PC-3 (cell line): Measurements from ENCODE around the gene IFITM2. TPM values are rescaled to one million over a fixed set of nuclear protein-coding genes. Genes with fewer than 3 reads are reported as not detected.

Source experiments
- ATAC-seq: fragments of 200-7000 bp; cut with Tn5 transposase; 2 replicates; pipeline ENCODE4 v1.9.1; 2020; ENCODE audit warnings: mild to moderate bottlenecking, moderate library complexity
- BruUV-seq: library from RNA; stranded (reverse); fragments of 400-500 nt; replicated peaks from 2 replicates; lab custom pipeline; 2021; lab: Mats Ljungman, UMichigan
- CTCF ChIA-PET: fragments of 300-600 bp; sonication (Branson Sonifier 250); formaldehyde crosslinking; loops from one replicate; lab custom pipeline; 2022; ENCODE audit warnings: antibody characterized with exemption; lab: Charles Lee
- POLR2A ChIA-PET: fragments of 300-600 bp; sonication (Branson Sonifier 250); formaldehyde crosslinking; loops from one replicate; lab custom pipeline; 2022; ENCODE audit warnings: antibody characterized with exemption; ENCODE audit not compliant: unreplicated experiment; lab: Charles Lee
- DNase-seq: peaks from one replicate; pipeline ENCODE4 v3.0.0-alpha.2; 2015
- H2AFZ ChIP-seq: fragments of 300-600 bp; sonication (generic); 2 replicates; pipeline ENCODE4 v1.6.0; 2016; ENCODE audit warnings: antibody characterized with exemption, low read length
- H3F3A ChIP-seq: fragments of 300-600 bp; sonication (generic); one replicate; pipeline ENCODE4 v1.6.0; 2017; ENCODE audit warnings: antibody characterized with exemption, low read length, control low read depth, mild to moderate bottlenecking; ENCODE audit not compliant: unreplicated experiment
- H3K27ac ChIP-seq: fragments of 300-600 bp; sonication (generic); 2 replicates; pipeline ENCODE4 v1.5.1; 2016; ENCODE audit warnings: mild to moderate bottlenecking, low read length
- H3K27me3 ChIP-seq: fragments of 300-600 bp; sonication (generic); 2 replicates; pipeline ENCODE4 v1.6.1; 2016; ENCODE audit warnings: low read length, mixed read lengths
- H3K36me3 ChIP-seq: fragments of 300-600 bp; sonication (generic); 2 replicates; pipeline ENCODE4 v1.6.1; 2016; ENCODE audit warnings: low read depth, mixed run types, low read length, mixed read lengths
- H3K4me1 ChIP-seq: fragments of 300-600 bp; sonication (generic); 2 replicates; pipeline ENCODE4 v1.5.1; 2016; ENCODE audit warnings: low read length; ENCODE audit not compliant: insufficient read depth
- H3K4me2 ChIP-seq: fragments of 300-600 bp; sonication (generic); 2 replicates; pipeline ENCODE4 v1.6.0; 2016; ENCODE audit warnings: low read length
- H3K4me3 ChIP-seq: fragments of 300-600 bp; sonication (generic); 2 replicates; pipeline ENCODE4 v1.5.1; 2016; ENCODE audit warnings: mild to moderate bottlenecking, low read length, mixed read lengths
- H3K79me2 ChIP-seq: fragments of 300-600 bp; sonication (generic); 2 replicates; pipeline ENCODE4 v1.6.1; 2017; ENCODE audit warnings: low read length, mixed read lengths
- H3K9ac ChIP-seq: fragments of 300-600 bp; sonication (generic); 2 replicates; pipeline ENCODE4 v1.6.0; 2016; ENCODE audit warnings: mild to moderate bottlenecking, low read length
- H3K9me2 ChIP-seq: fragments of 300-600 bp; sonication (generic); replicated peaks from 2 replicates; pipeline ENCODE4 v1.6.1; 2016; ENCODE audit warnings: mixed run types, low read length, mixed read lengths
- H3K9me3 ChIP-seq: fragments of 300-600 bp; sonication (generic); 2 replicates; pipeline ENCODE4 v1.6.1; 2016; ENCODE audit warnings: low read length, mixed read lengths
- H4K20me1 ChIP-seq: fragments of 300-600 bp; sonication (generic); 2 replicates; pipeline ENCODE4 v1.6.1; 2016; ENCODE audit warnings: low read length, mixed read lengths
- CTCF ChIP-seq: fragments of 300-600 bp; sonication (generic); conservative IDR thresholded peaks from 2 replicates; pipeline ENCODE4 v1.5.1; 2017; ENCODE audit warnings: antibody characterized with exemption, low read depth, mild to moderate bottlenecking, low read length
- EZH2 ChIP-seq: fragments of 300-600 bp; sonication (generic); IDR thresholded peaks from one replicate; pipeline ENCODE4 v1.6.1; 2017; ENCODE audit warnings: antibody characterized with exemption, mild to moderate bottlenecking, low read length; ENCODE audit not compliant: unreplicated experiment
- EZH2phosphoT487 ChIP-seq: fragments of 300-600 bp; sonication (generic); IDR thresholded peaks from 2 replicates; pipeline ENCODE4 v1.6.1; 2018; ENCODE audit warnings: mild to moderate bottlenecking, antibody characterized with exemption, low read length, borderline replicate concordance
- intact Hi-C: fragments of 100-400 bp; cut with micrococcal nuclease; formaldehyde crosslinking; loops from 2 replicates; pipeline ENCODE4 v1.9.0; 2023
- total RNA-seq: library from RNA; depleted of rRNA; stranded (reverse); fragments of >200 nt; gene quantifications from 2 replicates; pipeline ENCODE4 v1.2.3, GENCODE V29; 2014

Gene IFITM2
- total RNA-seq, 1 experiment from 2014 or later, result 49.0 TPM

- Histone ChIP-seq H3K4me1 (no peaks in the 10 kb centered on the region), H4K20me1 (no peaks in the 10 kb centered on the region), H3K79me2 (no peaks in the 10 kb centered on the region), H3K27ac (no peak overlapping the region), H2AFZ (no peak overlapping the region), H3K36me3 (no peaks in the 10 kb centered on the region), H3K4me2 (no peak overlapping the region), H3K9me2 (no peaks in the 10 kb centered on the region), H3F3A (no peaks in the 10 kb centered on the region), H3K9me3 (no peaks in the 10 kb centered on the region), H3K4me3 (no peak overlapping the region), H3K9ac (no peak overlapping the region), H3K27me3 (peaks cover 7% of the 10 kb centered on the region)
- BruUV-seq, result no TSS peak
- TF ChIP-seq CTCF (no peak), EZH2 (no peak), EZH2phosphoT487 (no peak)
- CTCF ChIA-PET, result no interaction called here
- intact Hi-C loops, result no loop called here
- POLR2A ChIA-PET, result no interaction called here
- ATAC-seq, result no peak
- no peak for DNase-seq
Observed at GRCh38 chr11:336659-337198, 29.1 kb downstream of the IFITM2 start.

GRCh38 chr11:337711-338110 lies 30.1 kb downstream of the IFITM2 start:
- BruUV-seq, result no TSS peak
- no peak overlapping the region for H3K9ac ChIP-seq
- H3K9me3 ChIP-seq, result no peaks in the 10 kb centered on the region
- no peak overlapping the region for H3K4me2 ChIP-seq
- no peaks in the 10 kb centered on the region for H3K79me2 ChIP-seq
- no peak overlapping the region for H2AFZ ChIP-seq
- POLR2A ChIA-PET, result no interaction called here
- ATAC-seq (no peak), DNase-seq (no peak)
- no peaks in the 10 kb centered on the region for H4K20me1 ChIP-seq
- H3K9me2 ChIP-seq, result no peaks in the 10 kb centered on the region
- TF ChIP-seq CTCF, result no peak
- no peak for TF ChIP-seq EZH2phosphoT487
- no peaks in the 10 kb centered on the region for H3F3A ChIP-seq
- H3K27me3 ChIP-seq, result peaks cover 7% of the 10 kb centered on the region
- H3K4me3 ChIP-seq, result no peak overlapping the region
- no peaks in the 10 kb centered on the region for H3K4me1 ChIP-seq
- H3K36me3 ChIP-seq, result no peaks in the 10 kb centered on the region
- H3K27ac ChIP-seq, result no peak overlapping the region
- intact Hi-C loops, result no loop called here
- CTCF ChIA-PET, result no interaction called here

- Histone ChIP-seq H3K79me2 (no peaks in the 10 kb centered on the region), H3K27ac (no peak overlapping the region), H4K20me1 (no peaks in the 10 kb centered on the region), H3K4me3 (no peak overlapping the region), H3K9me2 (no peaks in the 10 kb centered on the region), H3K9me3 (no peaks in the 10 kb centered on the region), H3K27me3 (peaks cover 7% of the 10 kb centered on the region), H3K9ac (no peak overlapping the region), H2AFZ (no peak overlapping the region), H3K4me1 (no peaks in the 10 kb centered on the region), H3F3A (no peaks in the 10 kb centered on the region), H3K4me2 (no peak overlapping the region), H3K36me3 (no peaks in the 10 kb centered on the region)
- TF ChIP-seq EZH2 (no peak), CTCF (no peak), EZH2phosphoT487 (no peak)
- DNase-seq (no peak), ATAC-seq (no peak)
- ChIA-PET CTCF (no interaction called here), POLR2A (no interaction called here)
- intact Hi-C loops, result no loop called here
- no TSS peak for BruUV-seq
Observed at GRCh38 chr11:339963-340362, 32.3 kb downstream of the IFITM2 start.
